OCI-LY7 (cell line): ENCODE measurements around the gene KIF26A. TPM values are rescaled to one million over a fixed set of nuclear protein-coding genes. Genes with fewer than 3 reads are reported as not detected.

Experiments
- BruUV-seq: library from RNA; stranded (reverse); fragments of 400-500 nt; replicated peaks from 2 replicates; lab custom pipeline; 2021; lab: Mats Ljungman, UMichigan
- CTCF ChIA-PET: fragments of 300-600 bp; sonication (Branson Sonifier 250); formaldehyde crosslinking; loops from one replicate; lab custom pipeline; 2022; ENCODE audit warnings: antibody characterized with exemption; ENCODE audit not compliant: unreplicated experiment; lab: Charles Lee
- POLR2A ChIA-PET: fragments of 300-600 bp; sonication (Branson Sonifier 250); formaldehyde crosslinking; loops from one replicate; lab custom pipeline; 2022; ENCODE audit warnings: antibody characterized with exemption; lab: Charles Lee
- DNase-seq: peaks from one replicate; pipeline ENCODE4 v3.0.0-alpha.2; 2015; ENCODE audit warnings: low spot score
- H2AFZ ChIP-seq: fragments of 200-600 bp; sonication (generic), shearing (Covaris generic); 2 replicates; pipeline ENCODE4 v1.6.1; 2014; ENCODE audit warnings: mild to moderate bottlenecking, antibody characterized with exemption, low read length, moderate library complexity
- H3K27ac ChIP-seq: fragments of 200-600 bp; sonication (generic); 2 replicates; pipeline ENCODE4 v1.5.1; 2014; ENCODE audit warnings: mixed run types, low read depth, mild to moderate bottlenecking, moderate library complexity, low read length, inconsistent platforms; ENCODE audit not compliant: poor library complexity, severe bottlenecking
- H3K36me3 ChIP-seq: fragments of 200-600 bp; sonication (generic); 2 replicates; pipeline ENCODE4 v1.6.1; 2014; ENCODE audit warnings: mild to moderate bottlenecking, antibody characterized with exemption, low read length, moderate library complexity, mixed read lengths; ENCODE audit not compliant: insufficient read depth
- H3K4me1 ChIP-seq: fragments of 200-600 bp; sonication (generic); 2 replicates; pipeline ENCODE4 v1.5.1; 2014; ENCODE audit warnings: mild to moderate bottlenecking, low read length; ENCODE audit not compliant: insufficient read depth, poor library complexity, severe bottlenecking
- H3K4me2 ChIP-seq: fragments of 200-600 bp; sonication (generic); 2 replicates; pipeline ENCODE4 v1.6.1; 2014; ENCODE audit warnings: mild to moderate bottlenecking, low read length
- H3K4me3 ChIP-seq: fragments of 200-600 bp; sonication (generic); 2 replicates; pipeline ENCODE4 v1.5.1; 2014; ENCODE audit warnings: mild to moderate bottlenecking, low read depth, low read length; ENCODE audit not compliant: poor library complexity, severe bottlenecking
- H3K79me2 ChIP-seq: fragments of 200-600 bp; sonication (generic); 2 replicates; pipeline ENCODE4 v1.6.1; 2016; ENCODE audit warnings: low read depth, mild to moderate bottlenecking, low read length, moderate library complexity, mixed read lengths; ENCODE audit not compliant: insufficient read depth
- H3K9me2 ChIP-seq: fragments of 200-600 bp; sonication (generic); 2 replicates; pipeline ENCODE4 v1.6.1; 2016; ENCODE audit warnings: mild to moderate bottlenecking, low read length, mixed read lengths; ENCODE audit not compliant: insufficient read depth
- H3K9me3 ChIP-seq: fragments of 200-600 bp; sonication (generic); 2 replicates; pipeline ENCODE4 v1.6.1; 2014; ENCODE audit warnings: mild to moderate bottlenecking, mixed run types, low read length, mixed read lengths
- H4K20me1 ChIP-seq: fragments of 200-600 bp; sonication (generic); 2 replicates; pipeline ENCODE4 v1.6.1; 2014; ENCODE audit warnings: mild to moderate bottlenecking, antibody characterized with exemption, low read length, moderate library complexity, mixed read lengths; ENCODE audit not compliant: insufficient read depth
- EZH2phosphoT487 ChIP-seq: fragments of 200-600 bp; sonication (generic); IDR thresholded peaks from 2 replicates; pipeline ENCODE4 v1.6.1; 2018; ENCODE audit warnings: low read depth, borderline replicate concordance, mild to moderate bottlenecking, mixed run types, antibody characterized with exemption, low read length, moderate library complexity, mixed read lengths
- intact Hi-C: fragments of 100-400 bp; cut with micrococcal nuclease; formaldehyde crosslinking; loops from one replicate; pipeline ENCODE4 v1.10.0; 2022; ENCODE audit not compliant: unreplicated experiment
- total RNA-seq, 2 experiments: library from RNA; depleted of rRNA in 1 of 2; stranded (reverse); fragments of >200 nt in 1 of 2; shearing (Covaris generic) in 1 of 2; gene quantifications; 2 replicates each; pipeline ENCODE4 v1.2.3, GENCODE V29; 2014 to 2022
- TF ChIP-seq, protein P1 (sequence below): fragments of 200-600 bp; sonication (generic); conservative IDR thresholded peaks from 2 replicates; pipeline ENCODE4 v1.5.1; 2014; ENCODE audit warnings: mild to moderate bottlenecking, antibody characterized with exemption, low read length, moderate library complexity, mixed read lengths

The KIF26A gene
- total RNA-seq, 2 experiments from 2014 or later: not detected

GRCh38 chr14:104146651-104147345, 8.4 kb downstream of the KIF26A start:
- no TSS peak for BruUV-seq
- Histone ChIP-seq H3K27ac (no peak overlapping the region), H3K9me3 (no peaks in the 10 kb centered on the region), H2AFZ (no peak overlapping the region), H3K4me2 (no peak overlapping the region), H3K4me1 (no peaks in the 10 kb centered on the region), H3K4me3 (no peak overlapping the region), H3K36me3 (no peaks in the 10 kb centered on the region), H3K79me2 (no peaks in the 10 kb centered on the region), H3K9me2 (no peaks in the 10 kb centered on the region), H4K20me1 (no peaks in the 10 kb centered on the region)
- TF ChIP-seq, protein P1, sequence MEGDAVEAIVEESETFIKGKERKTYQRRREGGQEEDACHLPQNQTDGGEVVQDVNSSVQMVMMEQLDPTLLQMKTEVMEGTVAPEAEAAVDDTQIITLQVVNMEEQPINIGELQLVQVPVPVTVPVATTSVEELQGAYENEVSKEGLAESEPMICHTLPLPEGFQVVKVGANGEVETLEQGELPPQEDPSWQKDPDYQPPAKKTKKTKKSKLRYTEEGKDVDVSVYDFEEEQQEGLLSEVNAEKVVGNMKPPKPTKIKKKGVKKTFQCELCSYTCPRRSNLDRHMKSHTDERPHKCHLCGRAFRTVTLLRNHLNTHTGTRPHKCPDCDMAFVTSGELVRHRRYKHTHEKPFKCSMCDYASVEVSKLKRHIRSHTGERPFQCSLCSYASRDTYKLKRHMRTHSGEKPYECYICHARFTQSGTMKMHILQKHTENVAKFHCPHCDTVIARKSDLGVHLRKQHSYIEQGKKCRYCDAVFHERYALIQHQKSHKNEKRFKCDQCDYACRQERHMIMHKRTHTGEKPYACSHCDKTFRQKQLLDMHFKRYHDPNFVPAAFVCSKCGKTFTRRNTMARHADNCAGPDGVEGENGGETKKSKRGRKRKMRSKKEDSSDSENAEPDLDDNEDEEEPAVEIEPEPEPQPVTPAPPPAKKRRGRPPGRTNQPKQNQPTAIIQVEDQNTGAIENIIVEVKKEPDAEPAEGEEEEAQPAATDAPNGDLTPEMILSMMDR: no peak
- no peak for TF ChIP-seq EZH2phosphoT487
- intact Hi-C loops: no loop called here
- ChIA-PET CTCF (no interaction called here), POLR2A (no interaction called here)
- DNase-seq: no peak

DNA sequence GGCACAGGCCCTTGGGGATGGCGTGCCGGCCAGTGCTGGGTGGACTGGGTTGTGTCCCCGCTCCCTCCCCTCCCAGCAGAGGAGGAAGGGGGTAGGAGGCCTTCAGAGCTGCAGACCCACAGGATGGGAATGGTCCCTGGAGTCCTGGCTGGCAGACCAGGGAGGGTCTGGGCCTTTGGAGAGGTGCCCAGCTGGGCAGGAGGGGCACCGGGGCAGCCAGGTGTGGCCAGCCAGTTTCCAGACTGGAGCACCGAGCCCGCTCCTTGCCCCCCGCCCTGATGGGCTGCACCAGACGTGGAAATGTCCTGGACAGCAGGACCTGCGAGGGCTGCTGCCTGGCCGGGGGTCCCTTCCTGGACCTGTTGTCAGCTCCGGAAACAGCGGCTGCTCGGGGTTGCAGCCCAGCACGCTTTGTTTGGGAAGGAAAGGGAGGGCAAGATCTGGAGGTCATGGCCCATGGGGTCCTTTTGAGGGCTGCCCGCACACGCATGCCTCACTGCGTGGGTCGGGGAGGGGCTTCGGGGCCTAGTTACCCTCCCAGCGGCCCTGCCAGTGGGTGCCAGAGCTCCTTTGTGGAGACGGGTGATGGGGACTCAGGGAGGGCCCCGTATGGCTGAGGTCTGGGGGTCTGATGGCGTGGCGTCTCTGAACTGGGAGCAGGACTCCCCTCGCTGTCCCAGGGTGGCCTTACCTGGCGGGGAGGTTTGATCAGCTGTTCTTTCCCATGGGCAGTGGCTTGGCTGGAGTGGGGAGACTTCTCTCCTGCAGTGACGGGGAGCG, 9.1 kb downstream of the KIF26A start:
- Histone ChIP-seq H3K4me2 (no peak overlapping the region), H3K4me3 (no peak overlapping the region), H4K20me1 (no peaks in the 10 kb centered on the region), H3K4me1 (no peaks in the 10 kb centered on the region), H3K9me3 (no peaks in the 10 kb centered on the region), H3K9me2 (no peaks in the 10 kb centered on the region), H3K36me3 (no peaks in the 10 kb centered on the region), H3K27ac (no peak overlapping the region), H3K79me2 (no peaks in the 10 kb centered on the region), H2AFZ (no peak overlapping the region)
- CTCF ChIA-PET: no interaction called here
- intact Hi-C loops: no loop called here
- no TSS peak for BruUV-seq
- no peak for DNase-seq
- POLR2A ChIA-PET: no interaction called here
- TF ChIP-seq, protein P1: no peak
- no peak for TF ChIP-seq EZH2phosphoT487
